Measurements from ENCODE around the gene RNF220. TPM values are rescaled to one million over a fixed set of nuclear protein-coding genes. Genes with fewer than 3 reads are reported as not detected.

RNF220 gene
- total and polyA plus RNA-seq, 2 donors (not counting 3 experiments of a cell fraction or from before 2014, with no cell fraction given): 62.7 to 66.6 TPM

- Histone ChIP-seq H3K4me3 (replicated peaks in 1 of 3; ENCODE audit: insufficient read depth in 1 of 3, low read depth in 1 of 3, low read length in 3 of 3) (no peak overlapping the region), H3K79me2 (ENCODE audit: control insufficient read depth, insufficient read depth, low read length) (peaks cover 4% of the 10 kb centered on the region), H3K36me3 (ENCODE audit: control insufficient read depth in 2 of 2, extremely low read depth in 1 of 2, insufficient read depth in 2 of 2, low read length in 2 of 2) (no peaks in the 10 kb centered on the region), H3K9me3 (replicated peaks; ENCODE audit: control insufficient read depth, insufficient read depth, low read length) (no peaks in the 10 kb centered on the region), H3K4me2 (ENCODE audit: insufficient read depth, low read length) (no peak overlapping the region), H3K27me3 (ENCODE audit: control insufficient read depth in 2 of 2, insufficient read depth in 2 of 2, low read length in 2 of 2) (peaks cover 4 to 12% of the 10 kb centered on the region in 2 experiments), H4K20me1 (replicated peaks; ENCODE audit: control insufficient read depth, extremely low read depth, insufficient read depth, low read length) (no peaks in the 10 kb centered on the region), H3K4me1 (ENCODE audit: control insufficient read depth, extremely low read depth, insufficient read depth, low read length) (peaks cover 6% of the 10 kb centered on the region), H3K9me1 (replicated peaks; ENCODE audit: control insufficient read depth, extremely low read depth, insufficient read depth, low read length) (no peaks in the 10 kb centered on the region), H3K27ac (ENCODE audit: insufficient read depth, low read depth, low read length) (no peak overlapping the region), H2AFZ (ENCODE audit: low read depth, low read length) (no peak overlapping the region), H3K9ac (replicated peaks; ENCODE audit: extremely low read depth, insufficient read depth, low read length) (no peak overlapping the region)
- no peak for DNase-seq (ENCODE audit: low read depth, low spot score)
- TF ChIP-seq GATA2 (IDR thresholded peaks at IDR 0.05; ENCODE audit: insufficient read depth, insufficient read length, low read depth, low read length): no peak
- no peak for TF ChIP-seq EZH2 (IDR thresholded peaks at IDR 0.05; ENCODE audit: borderline replicate concordance, low read depth, low read length, severe bottlenecking)
- no peak for TF ChIP-seq MYC (IDR thresholded peaks at IDR 0.05; ENCODE audit: low read depth, low read length)
- TF ChIP-seq, protein P1, sequence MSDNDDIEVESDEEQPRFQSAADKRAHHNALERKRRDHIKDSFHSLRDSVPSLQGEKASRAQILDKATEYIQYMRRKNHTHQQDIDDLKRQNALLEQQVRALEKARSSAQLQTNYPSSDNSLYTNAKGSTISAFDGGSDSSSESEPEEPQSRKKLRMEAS (IDR thresholded peaks at IDR 0.05; ENCODE audit: insufficient read depth, insufficient read length): no peak
- TF ChIP-seq JUN (IDR thresholded peaks at IDR 0.05; ENCODE audit: borderline replicate concordance, insufficient read depth, insufficient read length, low read depth): no peak
- no peak for TF ChIP-seq POLR2A (IDR thresholded peaks at IDR 0.05; ENCODE audit: low read depth, low read length)
- TF ChIP-seq FOS (IDR thresholded peaks at IDR 0.05; ENCODE audit: borderline replicate concordance, insufficient read depth, low read length): no peak
- CTCF ChIA-PET: interaction anchor here (0.6 to 1.0 kb wide), 2 partner anchors 19 to 360 kb away, joined by 3 to 4 read pairs; no protein-coding TSS in a partner anchor
- POLR2A ChIA-PET: interaction anchor here (0.7 kb wide), 1 partner anchor 231 kb away, joined by 8 read pairs; no protein-coding TSS in a partner anchor
- dilution Hi-C loops (cut with MboI; ENCODE audit: extremely low pct_ligation_motif_present, low sequenced_read_pairs) (no loop called here), intact Hi-C loops (cut with micrococcal nuclease) (no loop called here)
- FAIRE-seq: no peak
- no TSS peak for BruUV-seq (replicated peaks)
These were observed 45.7 kb upstream of the RNF220 start for GRCh38 chr1:44359234-44359935.

DNA sequence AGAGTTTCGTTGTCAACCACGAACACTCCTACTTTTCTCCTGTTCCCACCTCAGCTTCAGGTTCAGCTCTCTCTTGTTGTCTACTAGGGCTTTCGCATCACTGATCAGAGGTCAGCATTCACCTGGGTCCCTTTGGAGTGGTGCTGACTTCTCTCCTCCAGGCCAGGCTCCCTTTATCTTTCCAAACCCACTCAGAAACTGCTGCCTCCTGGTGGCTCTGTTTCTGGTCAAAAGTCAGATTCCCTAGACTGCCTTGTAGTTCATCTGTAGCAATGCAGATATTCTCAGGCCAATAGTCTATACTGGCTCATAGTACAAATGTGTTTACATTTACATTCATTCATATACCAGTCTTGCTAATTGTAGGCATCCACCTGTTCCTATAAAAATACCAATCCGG is 43.6 kb upstream of the RNF220 start:
- DNase-seq (ENCODE audit: low read depth, low spot score): no peak
- dilution Hi-C loops (cut with MboI; ENCODE audit: extremely low pct_ligation_motif_present, low sequenced_read_pairs) (no loop called here), intact Hi-C loops (cut with micrococcal nuclease) (no loop called here)
- Histone ChIP-seq H3K4me2 (ENCODE audit: insufficient read depth, low read length) (no peak overlapping the region), H3K4me3 (replicated peaks in 1 of 3; ENCODE audit: insufficient read depth in 1 of 3, low read depth in 1 of 3, low read length in 3 of 3) (no peak overlapping the region), H3K9me3 (replicated peaks; ENCODE audit: control insufficient read depth, insufficient read depth, low read length) (no peaks in the 10 kb centered on the region), H4K20me1 (replicated peaks; ENCODE audit: control insufficient read depth, extremely low read depth, insufficient read depth, low read length) (no peaks in the 10 kb centered on the region), H3K9me1 (replicated peaks; ENCODE audit: control insufficient read depth, extremely low read depth, insufficient read depth, low read length) (no peaks in the 10 kb centered on the region), H3K4me1 (ENCODE audit: control insufficient read depth, extremely low read depth, insufficient read depth, low read length) (no peaks in the 10 kb centered on the region), H3K9ac (replicated peaks; ENCODE audit: extremely low read depth, insufficient read depth, low read length) (no peak overlapping the region), H3K36me3 (ENCODE audit: control insufficient read depth in 2 of 2, extremely low read depth in 1 of 2, insufficient read depth in 2 of 2, low read length in 2 of 2) (no peaks in the 10 kb centered on the region), H3K79me2 (ENCODE audit: control insufficient read depth, insufficient read depth, low read length) (no peaks in the 10 kb centered on the region), H3K27me3 (ENCODE audit: control insufficient read depth in 2 of 2, insufficient read depth in 2 of 2, low read length in 2 of 2) (peaks cover 6 to 16% of the 10 kb centered on the region in 2 experiments), H3K27ac (ENCODE audit: insufficient read depth, low read depth, low read length) (no peak overlapping the region), H2AFZ (ENCODE audit: low read depth, low read length) (no peak overlapping the region)
- TF ChIP-seq JUN (IDR thresholded peaks at IDR 0.05; ENCODE audit: borderline replicate concordance, insufficient read depth, insufficient read length, low read depth) (no peak), FOS (IDR thresholded peaks at IDR 0.05; ENCODE audit: borderline replicate concordance, insufficient read depth, low read length) (no peak), GATA2 (IDR thresholded peaks at IDR 0.05; ENCODE audit: insufficient read depth, insufficient read length, low read depth, low read length) (no peak), POLR2A (IDR thresholded peaks at IDR 0.05; ENCODE audit: low read depth, low read length) (no peak), MYC (IDR thresholded peaks at IDR 0.05; ENCODE audit: low read depth, low read length) (no peak), POLR2AphosphoS5 (IDR thresholded peaks at IDR 0.05; ENCODE audit: insufficient read depth, low read depth, low read length) (no peak), EZH2 (IDR thresholded peaks at IDR 0.05; ENCODE audit: borderline replicate concordance, low read depth, low read length, severe bottlenecking) (no peak)
- TF ChIP-seq, protein P2, sequence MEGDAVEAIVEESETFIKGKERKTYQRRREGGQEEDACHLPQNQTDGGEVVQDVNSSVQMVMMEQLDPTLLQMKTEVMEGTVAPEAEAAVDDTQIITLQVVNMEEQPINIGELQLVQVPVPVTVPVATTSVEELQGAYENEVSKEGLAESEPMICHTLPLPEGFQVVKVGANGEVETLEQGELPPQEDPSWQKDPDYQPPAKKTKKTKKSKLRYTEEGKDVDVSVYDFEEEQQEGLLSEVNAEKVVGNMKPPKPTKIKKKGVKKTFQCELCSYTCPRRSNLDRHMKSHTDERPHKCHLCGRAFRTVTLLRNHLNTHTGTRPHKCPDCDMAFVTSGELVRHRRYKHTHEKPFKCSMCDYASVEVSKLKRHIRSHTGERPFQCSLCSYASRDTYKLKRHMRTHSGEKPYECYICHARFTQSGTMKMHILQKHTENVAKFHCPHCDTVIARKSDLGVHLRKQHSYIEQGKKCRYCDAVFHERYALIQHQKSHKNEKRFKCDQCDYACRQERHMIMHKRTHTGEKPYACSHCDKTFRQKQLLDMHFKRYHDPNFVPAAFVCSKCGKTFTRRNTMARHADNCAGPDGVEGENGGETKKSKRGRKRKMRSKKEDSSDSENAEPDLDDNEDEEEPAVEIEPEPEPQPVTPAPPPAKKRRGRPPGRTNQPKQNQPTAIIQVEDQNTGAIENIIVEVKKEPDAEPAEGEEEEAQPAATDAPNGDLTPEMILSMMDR (IDR thresholded peaks at IDR 0.05; ENCODE audit: extremely low read depth in 1 of 2, insufficient read depth in 1 of 2, low read depth in 1 of 2, low read length in 2 of 2): no peak
- TF ChIP-seq, protein P1 (IDR thresholded peaks at IDR 0.05; ENCODE audit: insufficient read depth, insufficient read length): no peak
- ChIA-PET POLR2A (no interaction called here), CTCF (interaction anchor here (0.6 to 1.3 kb wide), 3 partner anchors 9 to 291 kb away, joined by 3 to 4 read pairs (median 3); no protein-coding TSS in a partner anchor)
- FAIRE-seq: no peak
- BruUV-seq (replicated peaks): no TSS peak
